SK-N-MC (cell line): ENCODE data around the gene NIPBL.
"Not testable (repeated sequence)": the region's sequence is repeated elsewhere in the genome, so short reads cannot be mapped to it uniquely, and the experiment has no call there.

Experiments used
- DNase-seq: peaks from one replicate; pipeline ENCODE4 v3.0.0-alpha.2; 2011; ENCODE audit warnings: low read depth, low spot score
- H3K27ac ChIP-seq: fragments of 200-600 bp; sonication (generic); 2 replicates; pipeline ENCODE4 v1.5.1; 2016; ENCODE audit warnings: mixed run types
- H3K36me3 ChIP-seq: fragments of 200-600 bp; sonication (generic); 2 replicates; pipeline ENCODE4 v1.6.1; 2017; ENCODE audit warnings: antibody characterized with exemption, low read length, mixed read lengths; ENCODE audit not compliant: insufficient read depth
- H3K4me3 ChIP-seq: fragments of 200-600 bp; sonication (generic); 2 replicates; pipeline ENCODE4 v1.5.1; 2016
- H3K9ac ChIP-seq: fragments of 200-600 bp; sonication (generic); 2 replicates; pipeline ENCODE4 v1.8.0; 2017; ENCODE audit warnings: mixed run types, mixed read lengths; ENCODE audit not compliant: insufficient read length
- H3K9me3 ChIP-seq: fragments of 200-600 bp; sonication (generic); 2 replicates; pipeline ENCODE4 v1.6.1; 2017; ENCODE audit warnings: low read depth, mild to moderate bottlenecking, antibody characterized with exemption, low read length, moderate library complexity, mixed read lengths
- EZH2 ChIP-seq: fragments of 200-600 bp; sonication (generic); IDR thresholded peaks from one replicate; pipeline ENCODE4 v1.6.1; 2017; ENCODE audit warnings: antibody characterized with exemption
- FOXP2 ChIP-seq: optimal IDR thresholded peaks from 2 replicates; pipeline ENCODE3; 2011; ENCODE audit warnings: mild to moderate bottlenecking, moderate library complexity; ENCODE audit not compliant: insufficient read depth; ENCODE audit errors: extremely low read length, control extremely low read depth
- POLR2AphosphoS5 ChIP-seq: IDR thresholded peaks from 2 replicates; pipeline ENCODE4 v1.6.1; 2012; ENCODE audit warnings: mild to moderate bottlenecking, low read depth, low read length, borderline replicate concordance

The NIPBL gene

DNA sequence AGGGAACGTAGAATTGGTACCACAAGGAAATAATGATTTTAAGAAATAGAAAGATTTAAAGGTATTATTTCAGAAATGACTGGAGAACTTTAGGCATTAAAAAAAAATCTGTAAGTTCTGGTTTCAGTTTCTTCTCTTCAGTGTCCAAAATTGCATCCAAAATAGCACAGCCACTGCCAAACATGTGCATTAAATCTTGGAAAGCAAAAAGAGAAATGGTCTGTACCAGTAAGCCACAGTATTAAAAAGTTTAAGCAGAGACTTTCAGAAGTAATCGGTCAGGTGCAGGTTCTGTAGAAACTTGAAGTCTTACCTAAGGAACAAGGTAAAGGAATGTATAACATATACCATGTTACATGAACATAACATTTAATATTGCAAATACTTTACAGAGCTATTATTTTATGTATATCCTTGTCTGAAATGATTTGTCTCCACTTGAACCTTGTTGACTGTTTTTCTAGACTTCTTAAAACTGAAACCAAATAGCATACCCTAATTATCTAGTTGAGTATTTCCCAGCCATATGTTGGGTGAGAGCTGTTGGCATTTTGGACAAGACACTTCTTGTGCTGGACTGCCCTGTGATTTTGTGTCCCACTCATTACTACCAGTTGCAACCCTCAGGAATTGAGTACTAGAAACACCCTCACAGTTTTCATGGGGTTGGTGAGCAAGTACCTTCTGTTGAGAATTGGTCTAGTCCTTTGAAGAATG lies 32.1 kb downstream of the NIPBL start:
- Histone ChIP-seq H3K9me3 (no peaks in the 10 kb centered on the region; the same call in 1 of the 2 replicates), H3K9ac (no peak overlapping the region), H3K36me3 (no peaks in the 10 kb centered on the region; the same call in 1 of the 2 replicates), H3K27ac (no peak overlapping the region), H3K4me3 (no peak overlapping the region)
- DNase-seq = no peak
- no peak for TF ChIP-seq EZH2
- no peak for TF ChIP-seq POLR2AphosphoS5
- TF ChIP-seq FOXP2 = no peak

DNA sequence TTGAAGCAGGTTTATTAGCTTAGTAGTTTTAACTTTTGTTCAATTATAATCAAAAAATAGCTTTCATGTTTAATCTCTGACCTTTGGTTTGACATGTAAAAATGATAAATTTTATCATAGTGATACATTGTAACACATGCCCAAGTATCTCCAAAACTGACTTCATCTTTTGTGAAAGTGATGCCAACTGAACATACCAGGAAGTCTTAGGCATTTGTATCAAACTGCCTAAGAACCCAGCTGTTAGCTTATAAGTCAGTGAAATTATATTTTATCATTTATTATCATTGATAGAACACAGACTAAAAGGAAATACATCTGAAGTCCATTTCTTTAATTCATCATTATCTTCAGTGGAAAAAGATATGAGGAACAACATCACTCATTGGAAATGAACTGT lies 39.1 kb downstream of the NIPBL start:
- Histone ChIP-seq H3K9me3 (0 out of 2 replicates have a peak, but pooled peaks cover 3% of the 10 kb centered on the region), H3K9ac (no peak overlapping the region), H3K36me3 (peaks cover 3% of the 10 kb centered on the region; the same call in 1 of the 2 replicates), H3K27ac (no peak overlapping the region), H3K4me3 (no peak overlapping the region)
- no peak for DNase-seq
- TF ChIP-seq POLR2AphosphoS5 (no peak), EZH2 (no peak), FOXP2 (no peak)

DNA sequence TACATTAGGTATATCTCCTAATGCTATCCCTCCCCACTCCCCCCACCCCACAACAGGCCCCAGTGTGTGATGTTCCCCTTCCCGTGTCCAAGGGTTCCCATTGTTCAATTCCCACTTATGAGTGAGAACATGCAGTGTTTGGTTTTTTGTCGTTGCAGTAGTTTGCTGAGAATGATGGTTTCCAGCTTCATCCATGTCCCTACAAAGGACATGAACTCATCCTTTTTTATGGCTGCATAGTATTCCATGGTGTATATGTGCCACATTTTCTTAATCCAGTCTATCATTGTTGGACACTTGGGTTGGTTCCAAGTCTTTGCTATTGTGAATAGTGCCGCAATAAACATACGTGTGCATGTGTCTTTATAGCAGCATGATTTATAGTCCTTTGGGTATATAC lies 40.0 kb downstream of the NIPBL start:
- not testable (repeated sequence) for H3K36me3 ChIP-seq, DNase-seq, H3K9ac ChIP-seq, H3K4me3 ChIP-seq, H3K27ac ChIP-seq, H3K9me3 ChIP-seq

DNA sequence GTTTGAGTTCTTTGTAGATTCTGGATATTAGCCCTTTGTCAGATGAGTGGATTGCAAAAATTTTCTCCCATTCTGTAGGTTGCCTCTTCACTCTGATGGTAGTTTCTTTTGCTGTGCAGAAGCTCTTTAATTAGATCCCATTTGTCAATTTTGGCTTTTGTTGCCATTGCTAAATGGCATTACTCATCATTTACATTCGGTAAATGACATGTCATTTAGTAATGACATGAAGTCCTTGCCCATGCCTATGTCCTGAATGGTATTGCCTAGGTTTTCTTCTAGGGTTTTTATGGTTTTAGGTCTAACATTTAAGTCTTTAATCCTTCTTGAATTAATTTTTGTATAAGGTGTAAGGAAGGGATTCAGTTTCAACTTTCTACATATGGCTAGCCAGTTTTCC lies 40.8 kb downstream of the NIPBL start:
- not testable (repeated sequence) for H3K4me3 ChIP-seq, H3K9me3 ChIP-seq, H3K36me3 ChIP-seq, H3K9ac ChIP-seq, H3K27ac ChIP-seq, DNase-seq

DNA sequence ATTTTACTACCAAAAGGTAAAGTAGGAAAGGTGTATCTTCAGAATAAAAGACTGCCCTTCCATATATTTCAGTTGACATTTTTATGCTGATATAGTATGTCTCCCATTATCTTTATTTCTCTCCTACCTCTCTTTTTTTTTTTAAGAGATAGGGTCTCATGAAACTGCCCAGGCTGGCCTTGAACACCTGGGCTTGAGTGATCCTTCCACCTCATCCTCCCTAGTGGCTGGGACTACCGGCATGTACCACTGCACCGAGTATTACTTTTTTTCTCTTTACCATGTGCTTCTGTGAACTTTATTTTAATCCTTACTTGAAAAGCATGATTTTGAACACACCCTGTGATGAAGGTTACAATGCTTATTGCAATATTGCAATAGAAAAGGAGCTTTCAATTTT lies 42.7 kb downstream of the NIPBL start:
- Histone ChIP-seq H3K9me3 (0 out of 2 replicates have a peak, but pooled peaks cover 3% of the 10 kb centered on the region), H3K27ac (no peak overlapping the region)
- DNase-seq = no peak

DNA sequence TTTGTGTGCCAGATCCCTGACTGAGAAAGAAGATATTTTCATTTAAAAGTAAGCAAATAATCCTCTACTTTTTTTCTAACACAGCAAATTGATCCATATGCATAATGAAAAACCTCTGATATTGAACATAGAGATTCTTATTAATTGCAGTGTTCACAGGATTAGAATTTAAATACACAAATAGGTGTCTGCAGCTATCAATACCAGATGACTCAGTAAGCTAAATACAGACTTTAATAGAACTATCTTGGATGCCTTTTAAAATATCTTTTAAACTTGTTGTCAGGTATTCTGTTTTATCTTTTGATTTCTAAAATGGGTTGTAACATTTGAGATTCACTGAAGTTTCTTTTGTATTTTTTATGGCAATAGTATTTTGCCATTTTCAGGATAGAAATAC lies 43.1 kb downstream of the NIPBL start:
- H3K9me3 ChIP-seq = no peaks in the 10 kb centered on the region

More for the DNA sequence above, 42.7 kb downstream of the NIPBL start:
- no peak overlapping the region for H3K9ac ChIP-seq
- no peak overlapping the region for H3K4me3 ChIP-seq
- TF ChIP-seq FOXP2 = no peak
- no peak for TF ChIP-seq EZH2
- no peak for TF ChIP-seq POLR2AphosphoS5
- H3K36me3 ChIP-seq = no peaks in the 10 kb centered on the region; the same call in 1 of the 2 replicates

DNA sequence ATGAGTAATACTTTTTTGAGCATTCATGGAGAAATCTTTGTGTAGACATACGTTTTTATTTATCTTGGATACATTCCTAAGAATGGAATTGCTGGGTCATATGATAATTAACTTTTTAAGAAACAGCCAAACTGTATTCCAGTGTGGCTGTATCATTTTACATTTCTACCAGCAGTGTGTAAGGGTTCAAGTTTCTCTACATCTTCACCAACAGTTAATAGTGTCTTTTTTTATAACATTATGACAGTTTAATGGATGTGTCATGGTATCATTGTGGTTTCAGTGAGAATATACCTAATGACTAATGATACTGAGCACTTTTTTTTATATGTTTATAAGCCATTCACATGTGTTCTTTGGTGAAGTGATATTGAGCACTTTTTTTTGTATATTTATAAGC lies 52.4 kb downstream of the NIPBL start:
- TF ChIP-seq POLR2AphosphoS5 (no peak), EZH2 (no peak), FOXP2 (no peak)
- H3K9ac ChIP-seq = no peak overlapping the region
- DNase-seq = no peak
- H3K27ac ChIP-seq = no peak overlapping the region
- no peaks in the 10 kb centered on the region for H3K36me3 ChIP-seq
- no peak overlapping the region for H3K4me3 ChIP-seq
- peaks cover 6% of the 10 kb centered on the region; the same call in 1 of the 2 replicates for H3K9me3 ChIP-seq

More for the DNA sequence above, 43.1 kb downstream of the NIPBL start:
- Histone ChIP-seq H3K4me3 (no peak overlapping the region), H3K36me3 (no peaks in the 10 kb centered on the region), H3K9ac (no peak overlapping the region), H3K27ac (no peak overlapping the region)
- DNase-seq = no peak
- TF ChIP-seq EZH2 = no peak
- TF ChIP-seq FOXP2 = no peak
- no peak for TF ChIP-seq POLR2AphosphoS5

DNA sequence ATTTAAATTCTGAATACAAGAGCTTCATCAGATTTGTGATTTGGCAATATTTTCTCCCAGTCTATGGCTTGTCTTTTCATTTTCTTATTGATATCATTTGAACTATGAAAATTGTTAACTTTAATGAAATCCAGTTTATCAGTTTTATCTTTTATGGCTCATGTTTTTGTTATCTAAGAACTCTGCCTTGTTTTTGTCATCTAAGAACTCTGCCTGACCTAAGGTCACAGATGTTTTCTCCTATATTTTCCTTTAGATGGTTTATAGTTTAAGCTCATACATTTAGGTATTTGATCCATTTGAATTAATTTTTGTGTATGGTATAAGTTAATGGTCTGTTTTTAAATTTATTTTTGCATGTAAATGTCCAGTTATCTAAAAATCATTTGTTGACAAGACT lies 52.9 kb downstream of the NIPBL start:
- no peak for TF ChIP-seq EZH2
- TF ChIP-seq POLR2AphosphoS5 = no peak
- no peak for TF ChIP-seq FOXP2
- Histone ChIP-seq H3K4me3 (no peak overlapping the region), H3K27ac (no peak overlapping the region), H3K36me3 (no peaks in the 10 kb centered on the region), H3K9ac (no peak overlapping the region), H3K9me3 (peaks cover 6% of the 10 kb centered on the region; the same call in 1 of the 2 replicates)
- no peak for DNase-seq

DNA sequence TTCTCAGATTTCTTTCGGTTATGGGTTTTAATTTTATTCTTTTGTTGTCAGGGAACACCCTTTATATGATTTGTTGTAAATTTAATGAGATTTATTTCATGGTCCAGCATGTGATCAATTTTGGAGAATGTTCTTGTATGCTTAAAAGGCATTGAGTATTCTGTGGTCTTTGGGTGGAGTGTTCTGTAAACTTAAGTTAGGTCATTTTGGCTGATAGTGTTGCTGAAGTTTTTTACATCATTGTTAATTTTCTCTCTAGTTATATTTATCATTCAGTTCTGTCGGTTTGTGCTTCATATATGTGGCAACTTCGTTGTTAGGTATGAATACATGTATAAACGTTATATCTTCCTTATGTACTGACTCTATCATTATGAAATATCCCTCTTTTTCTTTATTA lies 55.5 kb downstream of the NIPBL start:
- Histone ChIP-seq H3K9ac (no peak overlapping the region), H3K9me3 (peaks cover 3% of the 10 kb centered on the region; the same call in 1 of the 2 replicates), H3K4me3 (no peak overlapping the region), H3K27ac (no peak overlapping the region), H3K36me3 (no peaks in the 10 kb centered on the region)
- TF ChIP-seq EZH2 = no peak
- TF ChIP-seq POLR2AphosphoS5 = no peak
- TF ChIP-seq FOXP2 = no peak
- no peak for DNase-seq

DNA sequence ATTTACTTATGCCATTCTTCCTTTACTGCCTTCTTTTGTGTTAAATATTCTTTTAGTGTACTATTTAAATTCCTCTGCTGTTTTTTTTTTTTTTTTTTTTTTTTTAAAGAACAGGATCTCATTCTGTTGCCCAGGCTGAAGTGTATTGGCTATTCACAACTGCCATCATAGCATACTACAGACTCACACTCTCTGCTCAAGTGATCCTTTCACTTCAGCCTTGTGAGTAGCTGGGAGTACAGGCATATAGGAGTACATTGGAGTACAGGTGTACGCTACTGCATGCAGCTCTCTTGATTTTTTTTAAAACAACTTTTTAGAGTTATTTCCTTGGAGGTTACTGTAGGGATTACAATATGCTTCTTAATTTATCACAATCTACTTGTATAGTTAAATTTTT lies 56.1 kb downstream of the NIPBL start:
- no peak for TF ChIP-seq FOXP2
- no peak for TF ChIP-seq EZH2
- no peak for TF ChIP-seq POLR2AphosphoS5
- Histone ChIP-seq H3K9me3 (peaks cover 3% of the 10 kb centered on the region; the same call in 1 of the 2 replicates), H3K4me3 (no peak overlapping the region), H3K27ac (no peak overlapping the region), H3K36me3 (no peaks in the 10 kb centered on the region), H3K9ac (no peak overlapping the region)
- DNase-seq = no peak
